ENCODE measurements around the gene SHPK.

DNA sequence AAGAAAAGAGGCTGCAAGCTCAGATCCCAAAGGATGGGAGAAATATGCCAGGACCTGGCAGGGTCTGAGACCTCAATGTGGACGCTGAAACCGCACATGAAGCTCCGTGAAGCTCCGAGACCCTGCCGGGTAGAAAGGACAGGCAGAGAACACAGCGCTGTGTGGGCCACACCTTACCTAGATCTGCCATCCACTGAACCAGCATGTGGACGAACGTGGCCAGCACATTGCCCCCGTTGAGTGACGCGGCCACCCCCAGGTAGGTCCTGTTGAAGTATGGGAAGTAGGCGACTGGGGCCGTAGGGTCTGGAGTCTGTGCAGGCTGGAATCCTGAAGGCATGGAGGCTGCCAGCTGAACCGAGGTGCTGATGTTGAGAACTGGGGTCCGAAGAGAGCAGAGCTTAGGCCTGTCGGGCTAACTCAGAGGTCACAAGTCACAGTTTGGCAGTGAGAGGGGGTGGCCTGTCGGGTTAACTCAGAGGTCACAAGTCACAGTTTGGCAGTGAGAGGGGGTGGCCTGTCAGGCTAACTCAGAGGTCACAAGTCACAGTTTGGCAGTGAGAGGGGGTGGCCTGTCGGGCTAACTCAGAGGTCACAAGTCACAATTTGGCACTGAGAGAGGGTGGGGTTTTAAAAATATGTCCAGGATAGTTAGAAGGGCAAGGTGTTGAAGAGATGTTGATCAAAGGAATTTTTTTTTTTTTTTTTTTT, 20.7 kb downstream of the SHPK start:
- TF ChIP-seq, protein P1, sequence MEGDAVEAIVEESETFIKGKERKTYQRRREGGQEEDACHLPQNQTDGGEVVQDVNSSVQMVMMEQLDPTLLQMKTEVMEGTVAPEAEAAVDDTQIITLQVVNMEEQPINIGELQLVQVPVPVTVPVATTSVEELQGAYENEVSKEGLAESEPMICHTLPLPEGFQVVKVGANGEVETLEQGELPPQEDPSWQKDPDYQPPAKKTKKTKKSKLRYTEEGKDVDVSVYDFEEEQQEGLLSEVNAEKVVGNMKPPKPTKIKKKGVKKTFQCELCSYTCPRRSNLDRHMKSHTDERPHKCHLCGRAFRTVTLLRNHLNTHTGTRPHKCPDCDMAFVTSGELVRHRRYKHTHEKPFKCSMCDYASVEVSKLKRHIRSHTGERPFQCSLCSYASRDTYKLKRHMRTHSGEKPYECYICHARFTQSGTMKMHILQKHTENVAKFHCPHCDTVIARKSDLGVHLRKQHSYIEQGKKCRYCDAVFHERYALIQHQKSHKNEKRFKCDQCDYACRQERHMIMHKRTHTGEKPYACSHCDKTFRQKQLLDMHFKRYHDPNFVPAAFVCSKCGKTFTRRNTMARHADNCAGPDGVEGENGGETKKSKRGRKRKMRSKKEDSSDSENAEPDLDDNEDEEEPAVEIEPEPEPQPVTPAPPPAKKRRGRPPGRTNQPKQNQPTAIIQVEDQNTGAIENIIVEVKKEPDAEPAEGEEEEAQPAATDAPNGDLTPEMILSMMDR (IDR thresholded peaks at IDR 0.05; ENCODE audit: insufficient read depth, low read length, poor library complexity, severe bottlenecking): no peak
- no peak for TF ChIP-seq EZH2phosphoT487 (conservative IDR thresholded peaks at IDR 0.05; ENCODE audit: low read length)

Data from SU-DHL-6 (cell line).